ENCODE measurements around the gene MXI1. TPM values are rescaled to one million over a fixed set of nuclear protein-coding genes. Genes with fewer than 3 reads are reported as not detected.

MXI1 gene
- total RNA-seq, 1 experiment from 2014 or later: 16.6 TPM

GRCh38 chr10:110220398-110220797 lies 13.0 kb downstream of the MXI1 start:
- ATAC-seq: no peak
- CTCF ChIA-PET: interaction anchor here (1.9 to 7.8 kb wide), 4 partner anchors 10 to 336 kb away, joined by 4 to 69 read pairs (median 31); partner anchors contain the start of gene MXI1
- Mint-ChIP-seq H3K27ac (no peak overlapping the region), H3K36me3 (no peaks in the 10 kb centered on the region), H3K27me3 (ENCODE audit: low read depth) (peaks cover 36% of the 10 kb centered on the region), H3K9me3 (no peaks in the 10 kb centered on the region), H3K4me3 (no peak overlapping the region), H3K4me1 (peaks cover 72% of the 10 kb centered on the region)
- TF ChIP-seq CREM (CRISPR knock-in tag; IDR thresholded peaks at IDR 0.05) (no peak), FOXJ3 (CRISPR knock-in tag; IDR thresholded peaks at IDR 0.05; ENCODE audit: borderline replicate concordance) (no peak), HMGA2 (CRISPR knock-in tag; IDR thresholded peaks at IDR 0.05) (no peak), FOXP4 (CRISPR knock-in tag; IDR thresholded peaks at IDR 0.05) (no peak), RORB (CRISPR knock-in tag; IDR thresholded peaks at IDR 0.05) (no peak), ZNF232 (CRISPR knock-in tag; IDR thresholded peaks at IDR 0.05) (no peak), AR (CRISPR knock-in tag; IDR thresholded peaks at IDR 0.05) (no peak), ZBTB21 (CRISPR knock-in tag; IDR thresholded peaks at IDR 0.05; ENCODE audit: borderline replicate concordance) (no peak), SMAD3 (CRISPR knock-in tag; IDR thresholded peaks at IDR 0.05; ENCODE audit: borderline replicate concordance) (no peak), PREB (CRISPR knock-in tag; IDR thresholded peaks at IDR 0.05; ENCODE audit: borderline replicate concordance) (no peak), PRRX2 (CRISPR knock-in tag; IDR thresholded peaks at IDR 0.05) (no peak), MYBL2 (CRISPR knock-in tag; IDR thresholded peaks at IDR 0.05) (no peak), KAT7 (CRISPR knock-in tag; IDR thresholded peaks at IDR 0.05; ENCODE audit: borderline replicate concordance) (no peak), ERG (CRISPR knock-in tag; IDR thresholded peaks at IDR 0.05) (no peak), ZNF281 (CRISPR knock-in tag; IDR thresholded peaks at IDR 0.05) (no peak), NFE2L1 (CRISPR knock-in tag; IDR thresholded peaks at IDR 0.05) (no peak), GABPB1 (CRISPR knock-in tag; IDR thresholded peaks at IDR 0.05) (no peak), SP1 (CRISPR knock-in tag; conservative IDR thresholded peaks at IDR 0.05) (no peak), GTF2I (CRISPR knock-in tag; conservative IDR thresholded peaks at IDR 0.05) (no peak)
- POLR2A ChIA-PET: interaction anchor here (2.1 to 9.5 kb wide), 2 partner anchors 11 to 14 kb away, joined by 8 to 101 read pairs; no protein-coding TSS in a partner anchor
- DNase-seq (ENCODE audit: low spot score): no peak

Data from WTC11 (cell line).